Sciatic nerve (tissue), 2 donors: ENCODE measurements around the gene LTBP1. TPM values are rescaled to one million over a fixed set of nuclear protein-coding genes. Genes with fewer than 3 reads are reported as not detected.
"Not testable (repeated sequence)": the region's sequence is repeated elsewhere in the genome, so short reads cannot be mapped to it uniquely, and the experiment has no call there.

ENCODE experiments used
- ATAC-seq: fragments of 200-7000 bp; cut with Tn5 transposase; one replicate; pipeline ENCODE4 v1.9.1; 2020; ENCODE audit warnings: mild to moderate bottlenecking, moderate library complexity
- DNase-seq: peaks from one replicate; pipeline ENCODE4 v3.0.0-alpha.2; 2020; ENCODE audit warnings: low spot score
- intact Hi-C: fragments of 100-400 bp; cut with DNase I; formaldehyde crosslinking; loops from one replicate; pipeline ENCODE4 v1.14.2; 2022
- total RNA-seq: library from RNA; stranded (reverse); fragmentation: NEBNext Ultra II Directional; extraction: Animal tissue kit (Norgen Biotek cat#: 25700); gene quantifications from one replicate; pipeline ENCODE4 v1.2.1, GENCODE V29; 2021
- donor health status: DM: no; HTN: no; CAD: no.
- donor health status: DM: no; HTN: no; CAD: no.

The LTBP1 gene
- total RNA-seq, 1 donor from 2014 or later = 48.9 TPM

DNA sequence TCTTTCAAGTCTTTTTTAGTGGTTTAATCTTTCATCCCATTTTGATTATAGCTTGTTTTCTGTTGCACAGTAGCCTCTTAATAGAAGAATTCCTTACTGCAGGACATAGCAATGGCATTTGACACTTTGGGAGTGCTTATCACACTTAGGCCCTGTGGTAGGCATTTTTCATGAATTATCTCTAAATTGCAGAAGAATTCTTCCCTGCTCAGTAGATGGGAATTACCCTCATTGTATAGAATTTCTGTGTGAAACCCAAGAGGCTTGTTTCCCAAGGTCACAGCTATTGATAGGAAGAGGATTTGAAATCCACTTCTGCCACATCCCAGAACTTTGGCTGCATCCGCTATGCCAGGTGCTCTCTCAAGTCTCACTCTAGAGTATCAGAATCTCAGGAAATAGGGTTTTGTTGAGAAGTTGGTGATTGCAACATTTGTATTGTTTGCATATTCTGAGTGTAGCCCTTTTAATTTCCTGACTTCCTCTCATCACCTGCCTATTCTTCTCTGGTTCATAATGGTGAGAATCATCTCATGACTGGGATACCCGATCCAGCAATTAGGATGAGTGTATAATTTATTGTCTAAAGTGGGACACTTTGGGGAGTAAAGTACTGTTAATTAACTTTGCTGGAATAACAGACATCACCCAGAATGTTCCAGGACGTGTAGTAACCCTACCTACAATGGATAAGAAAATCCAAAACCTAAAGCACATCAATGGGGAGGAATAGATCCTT lies 274.5 kb downstream of the LTBP1 start:
- DNase-seq = no peak
- intact Hi-C loops = no loop called here
- no peak for ATAC-seq

DNA sequence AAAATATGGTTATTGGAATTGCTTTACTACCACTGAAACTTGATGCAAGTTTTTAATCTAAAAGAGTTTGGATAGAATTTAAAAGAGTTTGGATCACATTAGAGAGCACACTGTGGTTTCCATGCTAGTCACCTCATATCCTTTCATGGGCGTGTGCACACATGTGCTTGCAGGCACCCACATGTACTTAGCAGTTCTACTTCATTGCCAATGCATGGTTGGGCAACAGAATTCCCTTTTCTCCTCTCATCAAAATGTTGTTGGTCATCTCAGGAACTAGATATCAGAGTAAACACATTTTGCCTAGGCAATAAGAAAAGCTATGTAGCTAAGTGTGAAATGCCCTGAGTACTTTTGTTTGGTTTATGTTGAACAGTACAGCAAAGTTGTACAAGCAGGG lies 275.6 kb downstream of the LTBP1 start:
- ATAC-seq (no peak), DNase-seq (no peak)
- intact Hi-C loops = no loop called here

GRCh38 chr2:33223856-33224255 lies 277.1 kb downstream of the LTBP1 start:
- ATAC-seq (no peak), DNase-seq (no peak)
- intact Hi-C loops = no loop called here

- DNase-seq (no peak), ATAC-seq (no peak)
- intact Hi-C loops = no loop called here
Measured at GRCh38 chr2:33225350-33225749, 278.6 kb downstream of the LTBP1 start.

- DNase-seq = no peak
- intact Hi-C loops = no loop called here
- no peak for ATAC-seq
Measured at GRCh38 chr2:33226546-33226945, 279.8 kb downstream of the LTBP1 start.

DNA sequence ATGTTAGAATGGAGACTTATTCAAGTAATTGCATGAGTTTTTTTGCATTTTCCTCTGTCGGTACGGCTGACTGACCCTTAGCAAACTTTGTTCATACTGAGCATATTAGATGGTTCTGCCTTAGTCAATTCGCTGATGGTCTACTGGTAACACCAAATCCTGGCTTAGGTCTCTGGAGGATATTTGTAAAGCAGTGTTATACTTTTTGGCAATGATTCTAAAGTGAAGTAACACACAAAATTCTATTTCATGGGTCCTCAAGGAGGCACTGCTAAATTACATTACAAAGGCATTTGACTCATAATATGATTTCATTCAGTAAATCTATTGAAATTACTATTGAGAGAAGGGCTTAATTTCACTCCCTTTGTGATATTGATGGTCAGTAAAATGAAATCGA lies 282.9 kb downstream of the LTBP1 start:
- ATAC-seq = no peak

GRCh38 chr2:33230195-33230594 lies 283.4 kb downstream of the LTBP1 start:
- ATAC-seq (no peak), DNase-seq (no peak)
- intact Hi-C loops = no loop called here

More for the DNA sequence above, 282.9 kb downstream of the LTBP1 start:
- intact Hi-C loops = no loop called here
- DNase-seq = no peak

- ATAC-seq (no peak), DNase-seq (no peak)
- intact Hi-C loops = no loop called here
Measured at GRCh38 chr2:33230842-33231241, 284.1 kb downstream of the LTBP1 start.

DNA sequence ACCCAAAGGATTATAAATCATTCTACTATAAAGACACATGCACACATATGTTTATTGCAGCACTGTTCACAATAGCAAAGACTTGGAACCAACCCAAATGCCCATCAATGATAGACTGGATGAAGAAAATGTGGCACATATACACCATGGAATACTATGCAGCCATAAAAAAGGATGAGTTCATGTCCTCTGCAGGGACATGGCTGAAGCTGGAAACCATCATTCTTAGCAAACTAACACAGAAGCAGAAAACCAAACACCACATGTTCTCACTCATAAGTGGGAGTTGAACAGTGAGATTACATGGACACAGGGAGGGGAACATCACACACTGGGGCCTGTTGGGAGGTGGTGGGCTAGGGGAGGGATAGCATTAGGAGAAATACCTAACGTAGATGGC lies 288.8 kb downstream of the LTBP1 start:
- DNase-seq, intact Hi-C loops, ATAC-seq: not testable (repeated sequence)

DNA sequence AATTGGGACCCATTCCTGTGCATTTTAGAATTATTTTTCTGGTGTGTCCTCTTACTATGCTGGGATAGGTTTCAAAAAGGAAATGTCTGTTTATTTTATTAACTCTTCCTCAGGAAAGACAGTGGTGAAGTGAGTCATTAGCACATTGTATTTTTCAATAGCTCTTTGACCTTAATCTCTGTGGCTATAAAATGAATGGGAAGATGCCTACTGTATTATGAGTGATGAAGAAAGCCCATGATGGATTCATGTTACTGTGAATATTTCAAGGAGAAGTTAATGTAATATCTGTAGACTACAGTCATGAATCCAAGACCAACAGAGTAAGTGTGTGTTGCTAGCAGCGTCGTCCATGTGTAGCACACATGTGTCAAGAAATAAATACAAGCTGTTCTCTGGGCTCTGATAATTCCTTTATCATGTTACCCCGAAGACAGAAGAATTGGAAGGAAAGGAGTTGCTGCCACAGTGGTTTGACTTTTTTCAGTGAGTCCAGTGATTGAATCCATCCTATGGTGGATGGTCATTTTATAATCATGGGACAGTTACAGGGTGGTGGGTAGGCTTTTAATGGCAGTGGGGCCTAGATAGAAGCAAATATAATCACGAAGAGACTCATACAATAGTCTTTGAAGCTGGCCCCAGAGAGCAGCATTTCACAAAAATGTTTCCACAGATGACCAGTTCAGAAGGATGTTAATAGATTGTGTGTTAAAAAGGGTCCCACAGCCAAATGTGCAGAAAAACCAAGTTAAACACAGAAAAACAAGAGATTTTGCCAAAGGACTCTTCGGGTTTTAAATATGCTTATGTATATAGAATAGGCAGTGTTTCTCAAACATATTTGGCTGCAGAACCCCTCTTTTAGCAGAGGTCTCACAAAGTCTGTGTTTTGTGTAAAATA lies 290.0 kb downstream of the LTBP1 start:
- DNase-seq = no peak
- ATAC-seq = no peak
- intact Hi-C loops = no loop called here

GRCh38 chr2:33238111-33238510 lies 291.4 kb downstream of the LTBP1 start:
- ATAC-seq (no peak), DNase-seq (no peak)
- intact Hi-C loops = no loop called here

GRCh38 chr2:33240178-33240577 lies 293.4 kb downstream of the LTBP1 start:
- DNase-seq (no peak), ATAC-seq (no peak)
- intact Hi-C loops = no loop called here

DNA sequence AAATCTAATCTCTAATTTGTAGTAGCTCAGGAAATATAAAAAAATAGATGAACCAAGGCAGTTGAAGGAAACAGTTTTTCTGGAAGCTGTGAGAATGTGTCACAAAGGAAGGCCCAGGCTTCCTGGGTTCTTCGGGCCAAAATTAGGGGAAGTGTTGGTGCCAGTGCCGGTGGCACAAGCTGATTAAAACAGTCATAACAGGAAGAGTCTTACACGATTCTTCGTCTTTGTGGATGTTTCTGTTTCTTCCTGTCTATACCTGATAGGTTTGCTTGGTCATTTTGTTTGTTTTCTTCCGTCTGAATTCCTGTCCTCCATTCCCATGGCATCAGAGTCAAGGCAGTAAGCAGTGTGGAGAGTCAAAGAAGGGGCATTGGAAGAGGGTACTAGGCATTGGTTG lies 294.3 kb downstream of the LTBP1 start:
- ATAC-seq (no peak), DNase-seq (no peak)
- intact Hi-C loops = no loop called here

DNA sequence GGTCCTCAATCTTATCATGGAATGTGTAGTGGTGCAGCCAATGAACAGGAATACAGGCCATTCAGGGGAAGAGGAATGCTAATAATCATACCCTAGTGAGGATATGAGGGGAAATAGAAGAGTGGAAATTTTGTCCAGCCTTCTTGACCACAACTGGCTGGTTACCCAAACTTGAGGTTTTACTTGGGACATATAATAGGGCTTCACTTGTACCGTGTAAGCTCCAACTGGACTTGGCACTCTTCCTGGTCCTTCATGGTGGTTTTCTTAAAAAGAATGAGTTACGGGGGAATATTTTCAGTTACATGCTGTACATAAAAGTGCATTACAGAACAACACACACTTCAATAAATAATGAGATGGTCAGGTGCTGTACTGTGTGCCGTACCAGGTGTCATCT lies 294.8 kb downstream of the LTBP1 start:
- no peak for ATAC-seq
- no peak for DNase-seq
- intact Hi-C loops = no loop called here

DNA sequence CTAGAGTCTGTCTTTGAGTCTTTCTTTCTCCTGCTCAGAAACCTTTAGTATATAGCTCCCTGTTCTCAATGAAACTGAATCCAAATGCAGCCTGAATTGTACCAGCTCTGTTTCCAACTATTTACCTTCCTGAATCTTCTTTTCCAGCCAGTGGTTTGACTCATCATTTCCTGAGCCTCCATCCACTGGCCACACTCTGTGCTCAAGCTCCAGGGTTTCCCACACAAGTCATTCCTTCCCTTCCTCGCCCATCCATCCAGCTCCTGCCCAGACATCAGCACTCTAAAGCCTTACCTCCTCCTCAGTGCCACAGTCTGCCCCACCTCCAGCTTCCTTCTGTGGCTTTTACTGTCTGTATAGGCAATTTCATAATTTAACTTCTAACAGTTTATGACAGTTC lies 296.1 kb downstream of the LTBP1 start:
- no peak for ATAC-seq
- intact Hi-C loops = no loop called here
- DNase-seq = no peak

DNA sequence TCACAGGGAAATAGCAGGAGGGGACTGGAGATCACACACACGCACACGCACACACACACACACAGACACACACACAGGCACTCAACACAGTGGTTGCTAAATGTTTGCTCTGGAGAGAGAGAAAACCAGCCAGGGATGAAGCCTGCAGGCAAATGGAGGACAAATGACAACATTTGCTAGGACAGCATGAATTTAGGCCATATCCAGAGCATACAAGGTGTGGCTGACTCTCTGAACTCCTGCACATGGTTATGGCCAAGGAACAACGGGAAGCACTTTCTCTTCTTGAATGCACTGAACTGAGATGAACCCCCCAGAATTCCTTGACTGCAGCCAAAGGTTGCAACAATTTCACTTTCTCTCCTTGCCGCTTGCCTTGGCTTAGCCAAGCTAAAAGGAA lies 299.7 kb downstream of the LTBP1 start:
- ATAC-seq = peak; percentile 84
- intact Hi-C loops = no loop called here
- no peak for DNase-seq

- intact Hi-C loops = no loop called here
- ATAC-seq = no peak
- DNase-seq = no peak
Measured at GRCh38 chr2:33247365-33247764, 300.6 kb downstream of the LTBP1 start.

DNA sequence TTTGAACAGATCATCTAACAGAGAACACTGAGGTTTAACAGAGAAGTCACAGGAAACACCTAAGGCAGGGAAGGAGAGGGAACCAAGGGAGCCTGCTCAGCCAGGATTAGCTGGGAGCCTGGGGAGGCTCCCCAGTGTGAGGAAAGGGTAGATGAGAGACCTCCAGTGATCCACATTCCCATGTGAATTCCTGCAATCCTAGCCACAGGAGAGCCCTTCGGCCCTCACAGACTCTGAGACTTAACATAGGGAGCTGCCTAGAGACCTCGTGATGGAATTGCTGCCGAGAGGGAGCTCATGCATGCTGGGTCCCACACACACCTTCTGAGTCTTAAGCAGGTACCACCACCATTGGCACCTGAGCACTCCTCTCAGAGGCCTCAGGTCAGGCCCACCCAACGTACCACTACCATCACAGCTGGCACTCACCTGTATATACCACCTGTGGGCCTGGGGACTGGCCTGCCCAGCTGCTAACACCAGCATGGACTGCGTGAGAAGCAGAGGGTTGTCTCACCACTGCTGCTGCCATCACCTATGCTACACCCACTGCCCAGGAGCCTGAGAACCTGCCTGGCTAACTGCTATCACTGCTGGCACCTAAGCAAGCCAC lies 303.8 kb downstream of the LTBP1 start:
- intact Hi-C loops = loop anchor here (2.0 kb wide), 1 partner anchor 44 kb away; no protein-coding TSS in a partner anchor
- no peak for ATAC-seq
- DNase-seq = no peak

- no peak for DNase-seq
- intact Hi-C loops = no loop called here
- no peak for ATAC-seq
Measured at GRCh38 chr2:33256162-33256755, 309.5 kb downstream of the LTBP1 start.

GRCh38 chr2:33258387-33258786 lies 311.6 kb downstream of the LTBP1 start:
- intact Hi-C loops = no loop called here
- ATAC-seq = no peak
- no peak for DNase-seq
